IMR-90 (cell line): ENCODE measurements around the gene NEK5. TPM values are rescaled to one million over a fixed set of nuclear protein-coding genes. Genes with fewer than 3 reads are reported as not detected.
"Not testable (repeated sequence)": the region's sequence is repeated elsewhere in the genome, so short reads cannot be mapped to it uniquely, and the experiment has no call there.

Experiments
- ATAC-seq: fragments of 200-7000 bp; cut with Tn5 transposase; 2 replicates; pipeline ENCODE4 v1.9.1; 2020; ENCODE audit warnings: low read depth, mild to moderate bottlenecking, moderate library complexity
- BruUV-seq: library from RNA; stranded (reverse); fragments of 400-500 nt; replicated peaks from 2 replicates; lab custom pipeline; 2021; lab: Mats Ljungman, UMichigan
- CTCF ChIA-PET: fragments of 300-600 bp; formaldehyde crosslinking; extraction: SDS; loops from one replicate; lab custom pipeline; 2021; ENCODE audit warnings: antibody characterized with exemption; lab: Yijun Ruan, JAX
- POLR2A ChIA-PET: fragments of 300-600 bp; sonication (Branson Sonifier 250); formaldehyde crosslinking; loops from one replicate; lab custom pipeline; 2022; ENCODE audit warnings: antibody characterized with exemption; ENCODE audit not compliant: unreplicated experiment; lab: Charles Lee
- DNase-seq: peaks from one replicate; pipeline ENCODE4 v3.0.0; 2013
- H2AFZ ChIP-seq: replicated peaks from 2 replicates; pipeline ENCODE3; 2013; ENCODE audit warnings: low read length, mild to moderate bottlenecking; ENCODE audit not compliant: poor library complexity
- H2AK5ac ChIP-seq: 2 replicates; pipeline ENCODE4 v1.6.1; 2013; ENCODE audit warnings: low read depth, low read length, inconsistent platforms
- H2AK9ac ChIP-seq: replicated peaks from 2 replicates; pipeline ENCODE3; 2013; ENCODE audit warnings: mild to moderate bottlenecking, low read depth, low read length, moderate library complexity; ENCODE audit not compliant: poor library complexity
- H2BK120ac ChIP-seq: 2 replicates; pipeline ENCODE4 v1.6.1; 2013; ENCODE audit warnings: low read depth, low read length, inconsistent platforms
- H2BK15ac ChIP-seq: 3 replicates; pipeline ENCODE4 v1.6.1; 2013; ENCODE audit warnings: low read depth, low read length, inconsistent platforms
- H2BK20ac ChIP-seq: 2 replicates; pipeline ENCODE4 v1.6.1; 2013; ENCODE audit warnings: low read depth, mild to moderate bottlenecking, inconsistent platforms, low read length, moderate library complexity
- H2BK5ac ChIP-seq: 2 replicates; pipeline ENCODE4 v1.6.1; 2013; ENCODE audit warnings: mild to moderate bottlenecking, low read depth, low read length, inconsistent platforms; ENCODE audit not compliant: poor library complexity, severe bottlenecking
- H3K14ac ChIP-seq: replicated peaks from 2 replicates; pipeline ENCODE4 v1.6.1; 2013; ENCODE audit warnings: low read depth, low read length, inconsistent platforms
- H3K18ac ChIP-seq: 2 replicates; pipeline ENCODE4 v1.6.1; 2013; ENCODE audit warnings: low read depth, low read length, control low read depth
- H3K23ac ChIP-seq: 2 replicates; pipeline ENCODE4 v1.6.1; 2013; ENCODE audit warnings: low read depth, low read length, inconsistent platforms
- H3K27ac ChIP-seq: 2 replicates; pipeline ENCODE4 v1.5.1; 2013; ENCODE audit warnings: mild to moderate bottlenecking, control low read depth, low read length; ENCODE audit not compliant: insufficient read depth
- H3K27me3 ChIP-seq: 2 replicates; pipeline ENCODE4 v1.6.1; 2013; ENCODE audit warnings: low read length; ENCODE audit not compliant: control insufficient read depth, insufficient read depth
- H3K36me3 ChIP-seq: 2 replicates; pipeline ENCODE4 v1.6.1; 2013; ENCODE audit warnings: low read length, mixed read lengths; ENCODE audit not compliant: control insufficient read depth, insufficient read depth
- H3K4ac ChIP-seq: 2 replicates; pipeline ENCODE4 v1.6.1; 2013; ENCODE audit warnings: low read depth, low read length, inconsistent platforms
- H3K4me1 ChIP-seq: 2 replicates; pipeline ENCODE4 v1.6.1; 2013; ENCODE audit warnings: low read length, mixed read lengths; ENCODE audit not compliant: control insufficient read depth, insufficient read depth
- H3K4me2 ChIP-seq: 2 replicates; pipeline ENCODE4 v1.6.1; 2013; ENCODE audit warnings: low read depth, mild to moderate bottlenecking, control low read depth, low read length, moderate library complexity
- H3K4me3 ChIP-seq: 2 replicates; pipeline ENCODE4 v1.5.1; 2013; ENCODE audit warnings: low read depth, mild to moderate bottlenecking, control low read depth, low read length, moderate library complexity; ENCODE audit not compliant: insufficient read depth
- H3K56ac ChIP-seq: 2 replicates; pipeline ENCODE4 v1.6.1; 2013; ENCODE audit warnings: low read length, inconsistent platforms; ENCODE audit not compliant: insufficient read depth; ENCODE audit errors: extremely low read depth
- H3K79me1 ChIP-seq, 2 experiments: 2 replicates each; pipeline ENCODE4 v1.6.1; 2013; ENCODE audit warnings: low read length in 2 of 2, inconsistent platforms in 1 of 2, low read depth in 1 of 2
- H3K9ac ChIP-seq: 2 replicates; pipeline ENCODE4 v1.6.1; 2013; ENCODE audit warnings: low read depth, low read length, control low read depth
- H3K9me1 ChIP-seq: 2 replicates; pipeline ENCODE4 v1.6.1; 2013; ENCODE audit warnings: low read length, inconsistent platforms; ENCODE audit not compliant: insufficient read depth
- H3K9me3 ChIP-seq: 2 replicates; pipeline ENCODE4 v1.6.1; 2013; ENCODE audit warnings: low read length; ENCODE audit not compliant: control insufficient read depth, insufficient read depth
- H4K20me1 ChIP-seq: 2 replicates; pipeline ENCODE4 v1.6.1; 2013; ENCODE audit warnings: low read length, inconsistent platforms; ENCODE audit not compliant: insufficient read depth
- H4K5ac ChIP-seq: 2 replicates; pipeline ENCODE4 v1.6.1; 2013; ENCODE audit warnings: mild to moderate bottlenecking, low read depth, low read length, control low read depth
- H4K8ac ChIP-seq, 2 experiments: 2 replicates each; pipeline ENCODE4 v1.6.1; 2013; ENCODE audit warnings: low read depth in 2 of 2, low read length in 2 of 2, control low read depth in 1 of 2, inconsistent platforms in 1 of 2
- H4K91ac ChIP-seq: 2 replicates; pipeline ENCODE4 v1.6.1; 2013; ENCODE audit warnings: low read depth, low read length, inconsistent platforms; ENCODE audit not compliant: insufficient read depth
- WGBS, 2 experiments: methylation state at CpG; one replicate each; pipeline versions ENCODE4 v1.1.5 to v1.1.7; 2013; ENCODE audit warnings: missing lambda C conversion rate in 2 of 2; ENCODE audit not compliant: insufficient read length in 1 of 2; ENCODE audit errors: extremely low coverage in 2 of 2; 5-methylcytosine and 5-hydroxymethylcytosine counted together
- dilution Hi-C: fragments of 300-500 bp; cut with HindIII; formaldehyde crosslinking; loops from one replicate; pipeline ENCODE4 v1.14.3; 2018; ENCODE audit warnings: low sequenced_read_pairs; ENCODE audit not compliant: unreplicated experiment
- in situ Hi-C: fragments of 300-500 bp; cut with MboI; formaldehyde crosslinking; loops from 3 replicates; pipeline ENCODE4 v1.14.3; 2019; ENCODE audit warnings: low sequenced_read_pairs, inconsistent platforms, mixed read lengths
- intact Hi-C: fragments of 100-400 bp; cut with micrococcal nuclease; formaldehyde crosslinking; loops from 2 replicates; pipeline ENCODE4 v1.10.0; 2022
- polyA plus RNA-seq, 3 experiments: library from polyadenylated mRNA; depleted of rRNA; stranded (reverse); fragments of >200 nt; gene quantifications; 2 replicates each; pipeline ENCODE4 v1.2.3, GENCODE V29; 2012; ENCODE audit warnings: low replicate concordance in 1 of 3
- total RNA-seq: library from RNA; depleted of rRNA; stranded (reverse); fragments of >200 nt; gene quantifications from 2 replicates; pipeline ENCODE4 v1.2.3, GENCODE V29; 2012

The NEK5 gene
- total and polyA plus RNA-seq, 2 of the 4 experiments (the other 2 are of a cell fraction) = not detected

GRCh38 chr13:52061064-52061463, 67.8 kb downstream of the NEK5 start:
- CTCF ChIA-PET, H3K4me3 ChIP-seq, H4K5ac ChIP-seq, H4K20me1 ChIP-seq, H2AK9ac ChIP-seq, intact Hi-C loops, H2BK5ac ChIP-seq, H2AFZ ChIP-seq, H3K9me1 ChIP-seq, H3K27ac ChIP-seq, H2BK20ac ChIP-seq, H3K9ac ChIP-seq, BruUV-seq, H2AK5ac ChIP-seq, H3K4me1 ChIP-seq, H3K36me3 ChIP-seq, H3K18ac ChIP-seq, H2BK120ac ChIP-seq, DNase-seq, POLR2A ChIA-PET, H3K4me2 ChIP-seq, H2BK15ac ChIP-seq, H3K56ac ChIP-seq, H4K8ac ChIP-seq, H3K14ac ChIP-seq, dilution Hi-C loops, ATAC-seq, in situ Hi-C loops, H3K27me3 ChIP-seq, H3K4ac ChIP-seq, H3K9me3 ChIP-seq, H3K23ac ChIP-seq, H3K79me1 ChIP-seq, H4K91ac ChIP-seq: not testable (repeated sequence)
- WGBS, 2 experiments = 80% methylated on average over 1 of the region's 3 CpGs; no CpG with 5 or more reads in 1 of the 2 experiments
